Measurements from ENCODE around the gene CWF19L1. TPM values are rescaled to one million over a fixed set of nuclear protein-coding genes. Genes with fewer than 3 reads are reported as not detected.
"Not testable (repeated sequence)": the region's sequence is repeated elsewhere in the genome, so short reads cannot be mapped to it uniquely, and the experiment has no call there.

Gene CWF19L1
- total and polyA plus RNA-seq, 5 donors = 13.2 to 15.5 (median 14.4) TPM

- intact Hi-C loops (cut with DNase I); H3K4me1 ChIP-seq (ENCODE audit: control insufficient read depth, insufficient read depth, low read length); H3K27ac ChIP-seq (ENCODE audit: low read length); H3K9me3 ChIP-seq (ENCODE audit: control insufficient read depth, low read length); H3K4me3 ChIP-seq (ENCODE audit: low read length); H3K27me3 ChIP-seq (ENCODE audit: control insufficient read depth, insufficient read depth): not testable (repeated sequence)
- peak in 1 of 2 donors; percentile 6 for ATAC-seq
- whole genome bisulfite sequencing = 68% methylated on average over 4 of the region's 4 CpGs
- DNase-seq = peak; percentile 50 to 68 (median 59)
Observed at GRCh38 chr10:100292300-100292699, 24.9 kb upstream of the CWF19L1 start.

- intact Hi-C loops (cut with DNase I) = no loop called here
- WGBS = 62% methylated on average over 3 of the region's 3 CpGs
Observed at GRCh38 chr10:100291356-100291755, 23.9 kb upstream of the CWF19L1 start.

GRCh38 chr10:100289641-100290040 is 22.2 kb upstream of the CWF19L1 start:
- Histone ChIP-seq H3K27ac (ENCODE audit: low read length) (no peak overlapping the region), H3K4me3 (ENCODE audit: low read length) (no peak overlapping the region), H3K4me1 (ENCODE audit: control insufficient read depth, insufficient read depth, low read length) (no peaks in the 10 kb centered on the region), H3K9me3 (ENCODE audit: control insufficient read depth, low read length) (no peaks in the 10 kb centered on the region), H3K27me3 (ENCODE audit: control insufficient read depth, insufficient read depth) (no peaks in the 10 kb centered on the region)
- intact Hi-C loops (cut with DNase I) = no loop called here
- ATAC-seq (no peak), DNase-seq (no peak)
- WGBS = 75% methylated on average over 2 of the region's 2 CpGs

More at GRCh38 chr10:100291356-100291755, 23.9 kb upstream of the CWF19L1 start:
- no peaks in the 10 kb centered on the region for H3K27me3 ChIP-seq (ENCODE audit: control insufficient read depth, insufficient read depth)
- DNase-seq (no peak), ATAC-seq (no peak)
- no peak overlapping the region for H3K27ac ChIP-seq (ENCODE audit: low read length)
- H3K9me3 ChIP-seq (ENCODE audit: control insufficient read depth, low read length) = no peaks in the 10 kb centered on the region
- no peak overlapping the region for H3K4me3 ChIP-seq (ENCODE audit: low read length)
- H3K4me1 ChIP-seq (ENCODE audit: control insufficient read depth, insufficient read depth, low read length) = no peaks in the 10 kb centered on the region

GRCh38 chr10:100288196-100288595 is 20.8 kb upstream of the CWF19L1 start:
- no peaks in the 10 kb centered on the region for H3K4me1 ChIP-seq (ENCODE audit: control insufficient read depth, insufficient read depth, low read length)
- DNase-seq = no peak
- 83% methylated on average over 5 of the region's 5 CpGs for WGBS
- no peak overlapping the region for H3K27ac ChIP-seq (ENCODE audit: low read length)
- H3K27me3 ChIP-seq (ENCODE audit: control insufficient read depth, insufficient read depth) = no peaks in the 10 kb centered on the region
- H3K9me3 ChIP-seq (ENCODE audit: control insufficient read depth, low read length) = no peaks in the 10 kb centered on the region
- intact Hi-C loops (cut with DNase I) = no loop called here
- ATAC-seq = no peak
- no peak overlapping the region for H3K4me3 ChIP-seq (ENCODE audit: low read length)

- no peak for DNase-seq
- no peaks in the 10 kb centered on the region for H3K27me3 ChIP-seq (ENCODE audit: control insufficient read depth, insufficient read depth)
- H3K4me3 ChIP-seq (ENCODE audit: low read length) = no peak overlapping the region
- ATAC-seq = no peak
- no peaks in the 10 kb centered on the region for H3K9me3 ChIP-seq (ENCODE audit: control insufficient read depth, low read length)
- no peaks in the 10 kb centered on the region for H3K4me1 ChIP-seq (ENCODE audit: control insufficient read depth, insufficient read depth, low read length)
- 98% methylated on average over 6 of the region's 6 CpGs for WGBS
- H3K27ac ChIP-seq (ENCODE audit: low read length) = no peak overlapping the region
- intact Hi-C loops (cut with DNase I) = no loop called here
Observed at GRCh38 chr10:100287756-100288155, 20.3 kb upstream of the CWF19L1 start.

- Histone ChIP-seq H3K4me1 (ENCODE audit: control insufficient read depth, insufficient read depth, low read length) (no peaks in the 10 kb centered on the region), H3K27ac (ENCODE audit: low read length) (peak within 1 kb of the TSS; percentile 55), H3K27me3 (ENCODE audit: control insufficient read depth, insufficient read depth) (no peaks in the 10 kb centered on the region), H3K9me3 (ENCODE audit: control insufficient read depth, low read length) (no peaks in the 10 kb centered on the region), H3K4me3 (ENCODE audit: low read length) (peak within 1 kb of the TSS; percentile 56)
- intact Hi-C loops (cut with DNase I) = no loop called here
- 2% methylated on average over 63 of the region's 63 CpGs for WGBS
- DNase-seq = peak; percentile 87 to 95 (median 95)
- ATAC-seq = peak; percentile 98
Observed at GRCh38 chr10:100286051-100287033, 18.9 kb upstream of the CWF19L1 start, which contains the start of gene BLOC1S2. BLOC1S2 (minus strand) TSS chr10:100286680; CDS start chr10:100286659, 21 bp downstream.

- H3K4me1 ChIP-seq (ENCODE audit: control insufficient read depth, insufficient read depth, low read length); intact Hi-C loops (cut with DNase I); H3K27me3 ChIP-seq (ENCODE audit: control insufficient read depth, insufficient read depth); DNase-seq; H3K9me3 ChIP-seq (ENCODE audit: control insufficient read depth, low read length); ATAC-seq: not testable (repeated sequence)
- 87% methylated on average over 12 of the region's 12 CpGs for WGBS
- Histone ChIP-seq H3K27ac (ENCODE audit: low read length) (peak overlapping the region; percentile 55), H3K4me3 (ENCODE audit: low read length) (peak overlapping the region; percentile 56)
Observed at GRCh38 chr10:100285326-100285725, 17.9 kb upstream of the CWF19L1 start.

GRCh38 chr10:100282907-100283306 is 15.5 kb upstream of the CWF19L1 start:
- H3K27me3 ChIP-seq (ENCODE audit: control insufficient read depth, insufficient read depth) = no peaks in the 10 kb centered on the region
- WGBS = 97% methylated on average over 3 of the region's 3 CpGs
- H3K27ac ChIP-seq (ENCODE audit: low read length) = no peak overlapping the region
- ATAC-seq = no peak
- H3K9me3 ChIP-seq (ENCODE audit: control insufficient read depth, low read length) = no peaks in the 10 kb centered on the region
- H3K4me3 ChIP-seq (ENCODE audit: low read length) = no peak overlapping the region
- intact Hi-C loops (cut with DNase I) = no loop called here
- no peak for DNase-seq
- H3K4me1 ChIP-seq (ENCODE audit: control insufficient read depth, insufficient read depth, low read length) = no peaks in the 10 kb centered on the region

GRCh38 chr10:100276971-100277370 is 9.5 kb upstream of the CWF19L1 start:
- H3K9me3 ChIP-seq (ENCODE audit: control insufficient read depth, low read length); H3K4me3 ChIP-seq (ENCODE audit: low read length); H3K27ac ChIP-seq (ENCODE audit: low read length); DNase-seq; H3K27me3 ChIP-seq (ENCODE audit: control insufficient read depth, insufficient read depth); ATAC-seq; H3K4me1 ChIP-seq (ENCODE audit: control insufficient read depth, insufficient read depth, low read length); intact Hi-C loops (cut with DNase I): not testable (repeated sequence)
- 90% methylated on average over 18 of the region's 31 CpGs for WGBS

- no peak overlapping the region for H3K27ac ChIP-seq (ENCODE audit: low read length)
- H3K27me3 ChIP-seq (ENCODE audit: control insufficient read depth, insufficient read depth) = no peaks in the 10 kb centered on the region
- H3K4me3 ChIP-seq (ENCODE audit: low read length) = no peak overlapping the region
- DNase-seq = no peak
- 93% methylated on average over 15 of the region's 15 CpGs for WGBS
- intact Hi-C loops (cut with DNase I) = no loop called here
- H3K4me1 ChIP-seq (ENCODE audit: control insufficient read depth, insufficient read depth, low read length) = peaks cover 2% of the 10 kb centered on the region
- H3K9me3 ChIP-seq (ENCODE audit: control insufficient read depth, low read length) = no peaks in the 10 kb centered on the region
- ATAC-seq = no peak
Observed at GRCh38 chr10:100265821-100266485, 1.5 kb downstream of the CWF19L1 start.

- WGBS = 92% methylated on average over 3 of the region's 3 CpGs
- ATAC-seq (no peak), DNase-seq (no peak)
- intact Hi-C loops (cut with DNase I) = no loop called here
- Histone ChIP-seq H3K4me1 (ENCODE audit: control insufficient read depth, insufficient read depth, low read length) (no peaks in the 10 kb centered on the region), H3K27ac (ENCODE audit: low read length) (no peak overlapping the region), H3K27me3 (ENCODE audit: control insufficient read depth, insufficient read depth) (no peaks in the 10 kb centered on the region), H3K4me3 (ENCODE audit: low read length) (no peak overlapping the region), H3K9me3 (ENCODE audit: control insufficient read depth, low read length) (no peaks in the 10 kb centered on the region)
Observed at GRCh38 chr10:100254191-100254590, 13.2 kb downstream of the CWF19L1 start.

All from right cardiac atrium (tissue), 5 donors.